Midbrain (tissue), 1 donor: ENCODE data around the gene C19orf47.
A peak's percentile ranks its signal among the peaks of the same experiment; 100 is the strongest.
"Not testable (repeated sequence)": the region's sequence is repeated elsewhere in the genome, so short reads cannot be mapped to it uniquely, and the experiment has no call there.

ENCODE experiments used
- DNase-seq: peaks from one replicate; lab custom pipeline; 2025; lab: John Stamatoyannopoulos, UW

The C19orf47 gene

GRCh38 chr19:40376286-40376862 lies 28.2 kb upstream of the C19orf47 start:
- DNase-seq = no peak

DNA sequence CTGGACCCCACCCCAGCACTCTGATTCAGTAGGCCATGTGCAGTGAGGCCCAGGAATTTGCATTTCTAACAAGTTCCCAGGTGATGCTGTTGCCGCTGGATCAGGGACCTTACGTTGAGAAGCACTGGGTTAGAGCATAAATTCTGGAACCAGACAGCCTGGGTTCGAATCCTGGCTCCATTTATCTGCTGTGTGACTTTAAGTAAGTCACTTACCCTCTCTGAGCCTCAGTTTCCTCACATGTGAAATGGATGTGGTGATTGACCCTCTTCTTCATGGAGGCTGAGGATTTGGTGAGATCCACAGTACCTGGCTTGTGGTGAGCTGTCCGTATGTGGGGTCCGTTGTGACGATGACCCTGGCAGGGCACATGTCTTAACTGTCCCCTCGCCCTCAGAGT lies 25.9 kb upstream of the C19orf47 start:
- DNase-seq = no peak

DNA sequence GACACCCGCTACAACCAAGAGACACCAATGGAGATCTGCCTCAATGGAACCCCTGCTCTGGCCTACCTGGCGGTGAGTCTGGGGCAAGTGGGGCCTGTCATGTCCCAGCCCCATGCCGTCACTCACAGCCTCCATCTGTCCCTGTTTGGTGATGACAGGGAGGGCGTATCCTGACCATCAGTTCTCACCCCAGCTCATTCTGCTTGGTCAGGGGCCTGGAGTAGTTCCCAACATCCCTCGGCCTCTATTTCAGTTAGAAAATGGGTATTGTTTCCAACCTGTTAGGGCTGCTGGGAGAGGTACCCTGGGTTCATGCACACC lies 23.6 kb upstream of the C19orf47 start:
- no peak for DNase-seq

DNA sequence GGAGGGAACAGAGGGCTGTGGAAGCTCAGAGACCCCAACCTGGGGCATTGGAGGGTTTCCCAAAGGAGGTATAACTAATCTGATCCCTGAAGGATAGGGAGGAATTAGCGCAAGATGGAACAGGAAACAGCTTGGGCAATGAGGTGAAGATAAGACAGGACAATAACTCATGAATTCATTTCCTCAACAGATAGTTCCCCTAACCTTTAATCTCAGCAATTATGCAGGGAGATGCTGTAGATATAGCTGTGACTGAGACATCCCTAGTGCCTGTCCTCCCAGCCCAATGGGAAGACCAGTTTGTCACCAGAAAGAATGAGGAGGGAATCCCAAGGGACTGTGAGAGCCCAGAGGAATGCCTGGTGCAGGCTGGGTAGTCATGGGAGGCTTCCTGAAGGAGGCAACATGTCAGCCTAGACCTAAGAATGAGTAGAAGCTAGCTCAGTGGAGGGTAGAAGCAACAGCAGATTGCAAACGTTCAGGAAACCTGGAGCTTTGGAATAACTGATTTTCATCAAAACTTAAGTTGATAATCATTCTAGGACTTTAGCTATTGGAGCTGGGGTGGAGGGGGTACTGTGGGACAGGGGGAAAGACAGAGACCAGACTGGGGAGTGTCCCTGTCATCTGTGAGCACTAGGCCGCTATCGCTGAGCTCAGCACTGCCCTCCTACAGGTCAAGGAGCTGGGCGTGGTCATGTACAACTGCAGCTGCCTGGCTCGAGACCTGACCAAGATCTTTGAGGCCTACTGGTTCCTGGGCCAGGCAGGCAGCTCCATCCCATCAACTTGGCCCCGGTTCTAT lies 23.0 kb upstream of the C19orf47 start:
- DNase-seq = no peak

DNA sequence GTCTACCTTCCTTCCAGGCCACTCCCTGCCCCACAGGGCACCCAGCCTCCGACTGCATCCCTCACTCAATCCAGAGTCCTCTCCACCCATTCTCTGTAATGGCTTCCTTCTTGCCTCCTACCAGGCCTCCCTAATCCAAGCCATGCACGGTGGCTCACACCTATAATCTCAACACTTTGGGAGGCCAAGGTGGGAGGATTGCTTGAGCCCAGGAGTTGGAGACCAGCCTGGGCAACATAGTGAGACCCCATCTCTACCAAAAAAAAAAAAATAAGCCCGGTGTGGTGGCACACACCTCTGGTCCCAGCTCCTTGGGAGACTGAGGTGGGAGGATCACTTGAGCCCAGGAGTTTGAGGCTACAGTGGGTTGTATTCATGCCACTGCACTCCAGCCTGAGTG lies 22.1 kb upstream of the C19orf47 start:
- DNase-seq = not testable (repeated sequence)

GRCh38 chr19:40369797-40370196 lies 21.6 kb upstream of the C19orf47 start:
- no peak for DNase-seq

DNA sequence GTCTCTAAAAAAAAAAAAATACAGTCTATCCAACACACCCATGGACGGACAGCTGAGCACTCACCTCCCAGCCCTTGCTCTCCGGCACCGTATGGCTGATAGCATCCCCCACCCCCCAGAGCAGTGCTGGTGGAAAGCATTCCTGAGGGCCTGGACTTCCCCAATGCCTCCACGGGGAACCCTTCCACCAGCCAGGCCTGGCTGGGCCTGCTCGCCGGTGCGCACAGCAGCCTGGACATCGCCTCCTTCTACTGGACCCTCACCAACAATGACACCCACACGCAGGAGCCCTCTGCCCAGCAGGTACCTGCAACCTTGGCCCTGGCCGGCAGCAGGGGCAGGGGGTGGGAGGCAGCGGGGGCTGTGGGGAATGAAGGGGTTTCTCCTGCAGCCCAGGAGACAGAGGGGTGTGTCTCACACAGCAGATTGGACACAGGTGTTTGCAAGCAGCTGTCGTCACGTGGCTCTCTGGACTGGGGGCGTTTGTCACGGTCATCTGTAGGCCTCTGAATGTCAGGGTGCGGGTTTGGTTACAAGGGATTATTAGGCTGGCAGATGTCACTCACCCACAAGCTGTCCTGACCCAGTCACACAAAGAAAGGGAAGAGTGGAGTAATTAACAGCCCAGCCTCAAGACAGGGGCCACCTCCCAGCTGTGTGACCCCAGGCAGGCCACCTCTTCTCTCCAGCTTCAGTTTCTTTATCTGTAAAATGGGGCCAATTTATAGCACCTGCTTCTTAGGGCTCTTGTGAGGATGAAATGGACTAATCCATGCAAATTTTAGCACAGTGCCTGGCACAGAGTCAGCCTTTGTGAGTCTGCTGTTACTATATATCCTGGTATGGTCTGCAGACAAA lies 19.6 kb upstream of the C19orf47 start:
- no peak for DNase-seq

- no peak for DNase-seq
These were observed 18.7 kb upstream of the C19orf47 start for GRCh38 chr19:40366697-40367561.

- peak; percentile 43 for DNase-seq
These were observed 17.6 kb upstream of the C19orf47 start for GRCh38 chr19:40365613-40366401.

DNA sequence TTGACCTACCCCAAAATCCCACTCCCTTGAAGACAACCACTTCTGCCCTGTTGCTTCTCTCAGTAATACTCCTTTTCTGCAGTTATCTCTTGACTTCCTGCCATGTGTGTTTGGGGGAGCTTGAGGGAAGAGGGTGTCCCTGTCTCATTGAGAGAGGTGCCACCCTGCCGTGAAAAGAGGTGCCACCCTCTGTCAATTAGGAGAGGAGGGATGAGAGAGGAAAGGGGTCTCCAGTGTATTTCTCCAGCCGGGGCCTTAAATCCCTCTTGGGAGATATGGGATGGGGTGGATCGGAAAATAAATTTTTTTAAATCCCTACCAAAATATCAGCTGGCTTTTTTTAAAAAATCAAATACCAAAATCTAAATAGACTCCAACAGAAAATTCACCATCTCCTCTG lies 16.8 kb upstream of the C19orf47 start:
- DNase-seq = no peak

- DNase-seq = no peak
These were observed 14.9 kb upstream of the C19orf47 start for GRCh38 chr19:40363069-40363468.

- DNase-seq = no peak
These were observed 14.0 kb upstream of the C19orf47 start for GRCh38 chr19:40362160-40362559.

DNA sequence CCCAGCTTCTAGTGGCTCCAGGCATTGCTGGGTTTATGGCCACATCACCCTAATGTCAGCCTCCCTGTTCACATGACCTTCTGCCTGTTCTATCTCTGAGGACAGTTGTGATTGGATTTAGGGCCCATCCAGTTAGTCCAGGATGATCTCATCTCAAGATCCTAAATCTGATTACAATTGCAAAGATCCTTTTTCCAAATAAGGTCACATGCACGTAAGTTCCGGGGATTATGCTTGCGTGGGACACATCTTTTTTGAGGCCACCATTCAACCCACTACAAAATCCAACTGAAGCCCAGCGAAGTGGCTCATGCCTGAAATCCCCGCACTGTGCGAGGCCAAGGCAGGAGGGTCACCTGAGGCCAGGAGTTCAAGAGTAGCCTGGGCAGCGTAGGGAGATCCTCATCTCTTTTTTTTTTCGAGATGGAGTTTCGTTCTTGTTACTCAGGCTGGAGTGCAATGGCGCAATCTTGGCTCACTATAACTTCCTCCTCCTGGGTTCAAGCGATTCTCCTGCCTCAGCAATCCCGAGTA lies 12.6 kb upstream of the C19orf47 start:
- no peak for DNase-seq

GRCh38 chr19:40360020-40360707 lies 12.0 kb upstream of the C19orf47 start:
- no peak for DNase-seq

GRCh38 chr19:40358773-40359172 lies 10.6 kb upstream of the C19orf47 start:
- peak; percentile 32 for DNase-seq

GRCh38 chr19:40357640-40358039 lies 9.4 kb upstream of the C19orf47 start:
- no peak for DNase-seq

DNA sequence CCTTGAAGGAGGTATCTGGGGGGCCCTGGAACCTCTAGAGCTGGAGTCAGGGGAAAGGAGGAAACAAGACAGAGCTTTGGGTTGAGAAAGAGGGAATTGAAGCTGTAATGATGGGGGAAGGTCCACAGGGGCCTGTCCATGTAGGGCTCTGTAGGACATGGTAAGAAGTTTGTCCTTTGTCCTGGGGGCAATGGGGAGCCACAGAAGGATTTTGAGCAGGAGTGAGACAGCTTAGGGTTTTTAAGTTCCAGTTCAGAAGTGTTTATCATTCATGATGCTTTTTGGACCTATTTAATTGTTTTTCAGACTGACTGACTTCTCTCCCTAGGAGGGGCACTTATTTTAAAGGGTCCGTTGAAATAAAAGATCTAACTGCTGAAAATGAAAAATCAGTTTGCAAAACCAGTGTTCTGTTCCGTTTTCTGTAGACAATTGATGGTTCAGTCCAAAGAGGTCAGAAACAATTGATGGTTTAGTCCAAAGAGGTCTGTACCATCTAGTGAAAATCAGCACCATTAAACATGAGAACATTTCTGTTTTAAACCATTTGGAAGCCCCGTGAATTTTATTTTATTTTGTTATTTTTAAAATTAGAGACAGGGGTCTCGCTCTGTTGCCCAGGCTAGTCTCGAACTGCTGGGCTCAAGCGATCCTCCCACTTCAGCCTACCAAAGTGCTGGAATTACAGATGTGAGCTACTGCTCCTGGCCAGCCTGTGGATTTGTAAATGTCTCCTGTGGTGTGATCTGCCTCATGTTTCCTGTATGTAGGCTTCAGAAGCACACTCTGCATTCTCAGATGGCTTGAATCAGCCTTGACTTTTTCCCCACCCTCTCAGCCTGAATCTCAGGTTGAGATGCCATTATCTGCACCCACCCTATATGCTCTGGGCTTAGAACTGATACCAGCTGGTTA lies 8.7 kb upstream of the C19orf47 start:
- no peak for DNase-seq

DNA sequence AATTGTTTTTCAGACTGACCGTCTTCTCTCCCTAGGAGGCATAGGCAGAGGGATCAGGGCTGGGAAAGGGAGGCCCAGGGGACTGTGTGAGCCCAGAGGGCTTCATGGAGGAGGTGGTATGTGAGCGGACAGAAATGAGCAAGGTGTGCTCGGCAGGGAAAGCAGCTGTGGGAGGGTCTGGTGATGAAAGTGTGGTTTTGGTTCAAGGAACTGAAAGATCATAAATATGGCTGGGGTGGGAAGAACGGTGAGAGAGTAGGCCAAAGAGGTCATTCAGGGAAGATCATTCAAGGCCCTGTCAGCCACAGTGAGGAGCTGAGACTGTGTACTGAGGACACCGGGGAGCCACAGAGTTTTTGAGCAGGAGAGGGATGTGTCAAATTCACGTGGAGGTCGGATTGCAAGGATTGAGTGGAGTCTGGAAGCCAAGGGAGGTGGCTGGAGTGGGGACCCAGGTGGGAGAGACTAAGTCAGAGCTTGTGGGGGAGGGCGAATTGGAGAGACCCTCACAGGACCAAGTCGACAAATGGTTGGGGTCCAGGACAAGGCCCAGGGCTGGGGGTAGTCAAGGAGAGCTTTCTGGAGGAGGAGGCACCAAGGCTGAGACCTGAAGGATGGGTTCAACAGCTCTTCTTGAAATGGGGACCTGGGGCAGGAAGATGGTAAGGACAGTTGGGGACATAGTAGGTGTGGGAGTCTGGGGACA lies 7.9 kb upstream of the C19orf47 start:
- DNase-seq = no peak
